K562 (cell line): Measurements from ENCODE around the gene TTC4. TPM values are rescaled to one million over a fixed set of nuclear protein-coding genes. Genes with fewer than 3 reads are reported as not detected.

ENCODE experiments used
- BHLHE40 ChIP-seq: IDR thresholded peaks from 2 replicates; pipeline ENCODE4 v1.6.1; 2011; ENCODE audit warnings: low read length, improper control_type of control experiment
- EHMT2 ChIP-seq: fragments of 450-650 bp; IDR thresholded peaks from 2 replicates; pipeline ENCODE4 v1.6.1; 2018; ENCODE audit warnings: antibody characterized with exemption
- IFI16 ChIP-seq: fragments of 250-450 bp; sonication (Bioruptor Pico); IDR thresholded peaks from 2 replicates; pipeline ENCODE4 v2.1.2; 2022; ENCODE audit warnings: mild to moderate bottlenecking, inconsistent platforms
- MNT ChIP-seq, 2 experiments: fragments of 450-650 bp; conservative IDR thresholded peaks; 2 replicates each; pipeline ENCODE4 v1.6.1; 2017; ENCODE audit warnings: mild to moderate bottlenecking in 2 of 2, moderate library complexity in 2 of 2
- POU5F1 ChIP-seq: fragments of 150-350 bp; IDR thresholded peaks from 2 replicates; pipeline ENCODE4 v1.6.1; 2014; ENCODE audit warnings: borderline replicate concordance, low read length, low read depth, mild to moderate bottlenecking; ENCODE audit not compliant: partially characterized antibody
- RERE ChIP-seq: sonication (generic); formaldehyde crosslinking; IDR thresholded peaks from 2 replicates; pipeline ENCODE4 v1.8.0; 2023; ENCODE audit warnings: missing genetic modification reagents, mild to moderate bottlenecking, borderline replicate concordance
- TBP ChIP-seq: optimal IDR thresholded peaks from 2 replicates; pipeline ENCODE3; 2011; ENCODE audit warnings: low read depth, low read length, improper control_type of control experiment
- ZBTB5 ChIP-seq: fragments of 450-650 bp; IDR thresholded peaks from 2 replicates; pipeline ENCODE4 v1.6.1; 2017; ENCODE audit warnings: antibody characterized with exemption
- ZBTB7A ChIP-seq: IDR thresholded peaks from 2 replicates; pipeline ENCODE4 v1.6.1; 2011; ENCODE audit warnings: low read depth, mild to moderate bottlenecking, low read length, moderate library complexity, borderline replicate concordance; ENCODE audit not compliant: control insufficient read depth
- ZKSCAN1 ChIP-seq: fragments of 150-350 bp; IDR thresholded peaks from 2 replicates; pipeline ENCODE4 v1.6.1; 2016; ENCODE audit warnings: low read depth, low read length
- ZSCAN29 ChIP-seq: fragments of 450-650 bp; IDR thresholded peaks from 2 replicates; pipeline ENCODE4 v1.6.1; 2017
- polyA plus RNA-seq, 8 experiments: library from polyadenylated mRNA; depleted of rRNA in 4 of 8; stranded (reverse) in 5 of 8; unstranded in 3 of 8; fragments of >200 nt; fragmentation: Nextera tagmentation in 2 of 8; fragmentation: Illumina TruSeq in 1 of 8; extraction: Ambion mirVana in 2 of 8; extraction: Trizol in 1 of 8; gene quantifications; 2 replicates each; pipeline versions ENCODE4 v1.2.1 to v1.2.3, GENCODE V29; 2011 to 2014; ENCODE audit warnings: inconsistent platforms in 1 of 8, missing spikeins in 1 of 8
- total RNA-seq, 7 experiments: library from RNA; depleted of rRNA in 6 of 7; stranded (reverse); fragments of >200 nt in 6 of 7; fragmentation: Illumina TruSeq in 2 of 7; extraction: Trizol in 2 of 7; gene quantifications; 2 replicates each; pipeline versions ENCODE4 v1.2.1 to v1.2.3, GENCODE V29; 2011 to 2021; ENCODE audit warnings: low replicate concordance in 1 of 7
- TF ChIP-seq, protein P1 (sequence below): sonication (generic); formaldehyde crosslinking; IDR thresholded peaks from 2 replicates; pipeline ENCODE4 v1.8.1; 2023; ENCODE audit warnings: mild to moderate bottlenecking, missing genetic modification reagents
- TF ChIP-seq, protein P2 (sequence below): conservative IDR thresholded peaks from 2 replicates; pipeline ENCODE4 v1.6.1; 2011; ENCODE audit warnings: low read depth, mild to moderate bottlenecking, low read length; ENCODE audit not compliant: control insufficient read depth

Gene TTC4
- total and polyA plus RNA-seq, 9 of the 15 experiments (the other 6 are each of a cell fraction or from before 2014, with no cell fraction given) = 36.3 to 111 (median 54.1) TPM

DNA sequence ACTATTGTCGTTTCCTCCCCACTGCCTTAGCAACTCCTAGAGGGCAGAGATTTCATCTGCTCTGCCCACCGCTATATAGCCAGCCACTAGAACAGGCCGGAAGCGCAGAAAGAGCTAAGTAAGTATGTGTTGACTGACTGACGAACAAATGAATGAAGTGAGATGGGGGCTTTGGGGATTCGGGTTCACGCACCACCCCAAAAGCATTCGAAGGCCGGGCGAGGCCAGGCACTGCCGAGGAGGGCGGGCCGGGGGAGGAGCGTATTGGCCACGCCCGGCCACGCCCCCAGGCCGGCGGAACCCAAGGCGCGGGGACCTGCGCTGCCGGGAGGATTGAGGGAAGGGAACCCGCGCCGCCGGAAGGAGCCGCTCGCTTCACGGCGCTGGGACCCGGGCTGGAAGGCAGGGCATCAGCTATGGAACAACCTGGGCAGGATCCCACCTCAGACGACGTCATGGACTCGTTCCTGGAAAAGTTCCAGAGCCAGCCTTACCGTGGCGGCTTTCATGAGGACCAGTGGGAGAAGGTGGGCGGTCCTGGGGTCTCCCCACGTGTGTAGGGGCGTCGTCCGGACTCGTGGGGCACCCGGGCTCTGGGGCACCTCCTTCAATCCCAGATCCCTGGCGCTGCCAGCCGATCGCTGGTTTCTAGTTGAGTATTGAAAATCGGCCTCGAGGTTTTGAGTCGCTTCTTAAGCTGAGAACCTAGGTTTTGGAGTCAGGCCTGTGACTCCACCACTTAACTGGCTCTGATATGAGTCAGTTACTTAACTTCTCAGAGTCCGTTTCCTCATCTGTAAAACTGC, at the start of gene TTC4 (continued):
- TF ChIP-seq IFI16 (CRISPR knock-in tag) (no peak), EHMT2 (no peak), RERE (CRISPR knock-in tag) (no peak), ZBTB5 (no peak), ZKSCAN1 (peak; percentile 71; the same call in 1 of the 2 replicates), TBP (peak; percentile 88), POU5F1 (peak; percentile 55), ZBTB7A (peak; percentile 69; the same call in 1 of the 2 replicates), ZSCAN29 (no peak), BHLHE40 (peak; percentile 62), MNT (conservative IDR thresholded peaks at IDR 0.05) (peak; percentile 92 to 96)
- TF ChIP-seq, protein P1, sequence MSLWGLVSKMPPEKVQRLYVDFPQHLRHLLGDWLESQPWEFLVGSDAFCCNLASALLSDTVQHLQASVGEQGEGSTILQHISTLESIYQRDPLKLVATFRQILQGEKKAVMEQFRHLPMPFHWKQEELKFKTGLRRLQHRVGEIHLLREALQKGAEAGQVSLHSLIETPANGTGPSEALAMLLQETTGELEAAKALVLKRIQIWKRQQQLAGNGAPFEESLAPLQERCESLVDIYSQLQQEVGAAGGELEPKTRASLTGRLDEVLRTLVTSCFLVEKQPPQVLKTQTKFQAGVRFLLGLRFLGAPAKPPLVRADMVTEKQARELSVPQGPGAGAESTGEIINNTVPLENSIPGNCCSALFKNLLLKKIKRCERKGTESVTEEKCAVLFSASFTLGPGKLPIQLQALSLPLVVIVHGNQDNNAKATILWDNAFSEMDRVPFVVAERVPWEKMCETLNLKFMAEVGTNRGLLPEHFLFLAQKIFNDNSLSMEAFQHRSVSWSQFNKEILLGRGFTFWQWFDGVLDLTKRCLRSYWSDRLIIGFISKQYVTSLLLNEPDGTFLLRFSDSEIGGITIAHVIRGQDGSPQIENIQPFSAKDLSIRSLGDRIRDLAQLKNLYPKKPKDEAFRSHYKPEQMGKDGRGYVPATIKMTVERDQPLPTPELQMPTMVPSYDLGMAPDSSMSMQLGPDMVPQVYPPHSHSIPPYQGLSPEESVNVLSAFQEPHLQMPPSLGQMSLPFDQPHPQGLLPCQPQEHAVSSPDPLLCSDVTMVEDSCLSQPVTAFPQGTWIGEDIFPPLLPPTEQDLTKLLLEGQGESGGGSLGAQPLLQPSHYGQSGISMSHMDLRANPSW (CRISPR knock-in tag) = no peak
- TF ChIP-seq, protein P2, sequence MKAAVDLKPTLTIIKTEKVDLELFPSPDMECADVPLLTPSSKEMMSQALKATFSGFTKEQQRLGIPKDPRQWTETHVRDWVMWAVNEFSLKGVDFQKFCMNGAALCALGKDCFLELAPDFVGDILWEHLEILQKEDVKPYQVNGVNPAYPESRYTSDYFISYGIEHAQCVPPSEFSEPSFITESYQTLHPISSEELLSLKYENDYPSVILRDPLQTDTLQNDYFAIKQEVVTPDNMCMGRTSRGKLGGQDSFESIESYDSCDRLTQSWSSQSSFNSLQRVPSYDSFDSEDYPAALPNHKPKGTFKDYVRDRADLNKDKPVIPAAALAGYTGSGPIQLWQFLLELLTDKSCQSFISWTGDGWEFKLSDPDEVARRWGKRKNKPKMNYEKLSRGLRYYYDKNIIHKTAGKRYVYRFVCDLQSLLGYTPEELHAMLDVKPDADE = peak; percentile 88
